Occipital lobe (tissue), 2 donors: ENCODE measurements around the gene NFIX. TPM values are rescaled to one million over a fixed set of nuclear protein-coding genes. Genes with fewer than 3 reads are reported as not detected.

Experiments
- DNase-seq: peaks from one replicate; lab custom pipeline; 2025; lab: John Stamatoyannopoulos, UW
- total RNA-seq: library from RNA; depleted of rRNA; stranded (reverse); fragments of >200 nt; gene quantifications from one replicate; pipeline ENCODE4 v1.2.3, GENCODE V29; 2014

NFIX gene
- total RNA-seq, 1 donor from 2014 or later: 124 TPM

GRCh38 chr19:13072188-13072908 is 77.1 kb downstream of the NFIX start:
- peak; percentile 85 for DNase-seq

GRCh38 chr19:13073263-13073662 is 78.0 kb downstream of the NFIX start:
- DNase-seq: no peak

- no peak for DNase-seq
Measured at GRCh38 chr19:13074378-13074777, 79.1 kb downstream of the NFIX start.

GRCh38 chr19:13076320-13076719 is 81.0 kb downstream of the NFIX start:
- no peak for DNase-seq

GRCh38 chr19:13076787-13077186 is 81.5 kb downstream of the NFIX start:
- DNase-seq: no peak

- DNase-seq: peak; percentile 51
Measured at GRCh38 chr19:13077240-13077639, 82.0 kb downstream of the NFIX start.

- no peak for DNase-seq
Measured at GRCh38 chr19:13078381-13078780, 83.1 kb downstream of the NFIX start.

GRCh38 chr19:13078897-13079541 is 83.7 kb downstream of the NFIX start:
- DNase-seq: peak; percentile 46

- no peak for DNase-seq
Measured at GRCh38 chr19:13079542-13079986, 84.3 kb downstream of the NFIX start.

- no peak for DNase-seq
Measured at GRCh38 chr19:13082192-13083007, 87.1 kb downstream of the NFIX start.

GRCh38 chr19:13083008-13083404 is 87.7 kb downstream of the NFIX start:
- DNase-seq: no peak

- no peak for DNase-seq
Measured at GRCh38 chr19:13083627-13084026, 88.4 kb downstream of the NFIX start.

GRCh38 chr19:13085666-13086065 is 90.4 kb downstream of the NFIX start:
- DNase-seq: no peak

GRCh38 chr19:13086341-13086740 is 91.1 kb downstream of the NFIX start:
- no peak for DNase-seq

GRCh38 chr19:13087295-13087694 is 92.0 kb downstream of the NFIX start:
- DNase-seq: no peak

GRCh38 chr19:13087795-13088537 is 92.7 kb downstream of the NFIX start:
- DNase-seq: no peak

- DNase-seq: no peak
Measured at GRCh38 chr19:13089139-13089856, 94.0 kb downstream of the NFIX start.

- no peak for DNase-seq
Measured at GRCh38 chr19:13089857-13090507, 94.7 kb downstream of the NFIX start.

- DNase-seq: no peak
Measured at GRCh38 chr19:13090511-13091231, 95.4 kb downstream of the NFIX start.
